ENCODE measurements around the gene EMC10.
A peak's percentile ranks its signal among the peaks of the same experiment; 100 is the strongest.

Gene EMC10

DNA sequence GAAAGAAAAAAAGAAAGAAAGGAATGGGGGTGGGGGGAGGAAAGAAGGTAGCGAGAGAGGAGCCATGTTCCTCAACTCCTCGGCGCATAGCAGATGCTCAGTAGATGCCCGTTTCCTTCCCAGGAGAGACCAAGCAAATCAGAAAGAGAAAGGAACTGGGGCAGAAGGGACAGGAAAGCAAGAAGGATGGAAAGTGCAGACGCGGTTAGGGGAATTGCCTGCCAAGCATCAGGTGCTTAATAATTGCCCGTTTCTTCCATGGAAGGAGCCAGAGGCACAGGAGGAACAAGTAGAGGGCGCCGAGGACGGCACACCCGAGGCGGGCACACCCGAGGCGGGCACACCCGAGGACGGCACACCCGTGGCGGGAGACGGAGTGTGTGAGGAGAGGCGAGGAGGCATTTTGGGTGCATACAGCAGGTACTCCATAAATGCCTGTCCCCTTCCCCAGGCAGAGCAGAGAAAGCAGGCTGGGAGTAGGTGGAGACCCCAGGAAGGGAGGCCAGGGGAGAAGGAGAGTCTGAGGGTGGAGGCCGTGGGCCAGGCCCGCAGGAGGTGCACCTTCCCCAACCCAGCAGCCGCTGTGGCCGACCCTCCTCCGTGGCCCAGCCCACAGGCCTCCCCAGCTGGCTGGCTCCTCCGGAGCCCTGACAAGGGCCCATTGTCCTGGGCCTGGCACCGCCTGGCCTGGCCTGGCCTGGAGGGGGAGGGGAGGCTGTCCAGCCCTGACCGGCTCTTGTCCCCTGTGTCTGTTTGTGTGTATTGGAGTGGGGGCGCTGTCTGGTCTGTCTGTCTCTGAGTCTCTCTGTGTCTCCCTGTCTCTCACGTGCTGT lies 20.1 kb downstream of the EMC10 start:
- no peak for DNase-seq (ENCODE audit: low spot score)
- in situ Hi-C loops (cut with MboI; ENCODE audit: low sequenced_read_pairs, unreplicated experiment) = no loop called here
- TF ChIP-seq, protein P1, sequence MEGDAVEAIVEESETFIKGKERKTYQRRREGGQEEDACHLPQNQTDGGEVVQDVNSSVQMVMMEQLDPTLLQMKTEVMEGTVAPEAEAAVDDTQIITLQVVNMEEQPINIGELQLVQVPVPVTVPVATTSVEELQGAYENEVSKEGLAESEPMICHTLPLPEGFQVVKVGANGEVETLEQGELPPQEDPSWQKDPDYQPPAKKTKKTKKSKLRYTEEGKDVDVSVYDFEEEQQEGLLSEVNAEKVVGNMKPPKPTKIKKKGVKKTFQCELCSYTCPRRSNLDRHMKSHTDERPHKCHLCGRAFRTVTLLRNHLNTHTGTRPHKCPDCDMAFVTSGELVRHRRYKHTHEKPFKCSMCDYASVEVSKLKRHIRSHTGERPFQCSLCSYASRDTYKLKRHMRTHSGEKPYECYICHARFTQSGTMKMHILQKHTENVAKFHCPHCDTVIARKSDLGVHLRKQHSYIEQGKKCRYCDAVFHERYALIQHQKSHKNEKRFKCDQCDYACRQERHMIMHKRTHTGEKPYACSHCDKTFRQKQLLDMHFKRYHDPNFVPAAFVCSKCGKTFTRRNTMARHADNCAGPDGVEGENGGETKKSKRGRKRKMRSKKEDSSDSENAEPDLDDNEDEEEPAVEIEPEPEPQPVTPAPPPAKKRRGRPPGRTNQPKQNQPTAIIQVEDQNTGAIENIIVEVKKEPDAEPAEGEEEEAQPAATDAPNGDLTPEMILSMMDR (IDR thresholded peaks at IDR 0.05; ENCODE audit: borderline replicate concordance, control extremely low read depth, extremely low read depth, insufficient read depth, missing control alignments) = no peak

DNA sequence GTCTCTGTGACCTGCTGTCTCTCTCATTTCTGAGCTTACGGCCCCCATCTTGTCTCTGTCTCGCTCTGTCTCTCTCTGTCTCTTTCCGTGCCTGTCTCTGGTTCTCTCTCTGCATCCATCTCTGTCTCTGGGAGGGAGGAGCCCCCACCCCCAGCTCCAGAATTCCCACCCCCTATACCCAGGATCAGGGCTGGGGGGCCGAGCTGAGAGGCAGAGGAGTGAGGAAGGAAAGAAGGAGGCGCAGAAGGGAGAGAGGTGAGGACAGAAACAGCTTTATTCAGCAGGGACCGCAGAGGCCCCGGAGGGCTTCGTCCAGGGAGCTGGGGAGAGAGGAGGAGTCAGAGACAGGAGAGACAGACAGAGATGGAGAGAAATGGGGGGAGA lies 20.7 kb downstream of the EMC10 start:
- in situ Hi-C loops (cut with MboI; ENCODE audit: low sequenced_read_pairs, unreplicated experiment) = no loop called here
- no peak for DNase-seq (ENCODE audit: low spot score)
- TF ChIP-seq, protein P1 (IDR thresholded peaks at IDR 0.05; ENCODE audit: borderline replicate concordance, control extremely low read depth, extremely low read depth, insufficient read depth, missing control alignments) = no peak

DNA sequence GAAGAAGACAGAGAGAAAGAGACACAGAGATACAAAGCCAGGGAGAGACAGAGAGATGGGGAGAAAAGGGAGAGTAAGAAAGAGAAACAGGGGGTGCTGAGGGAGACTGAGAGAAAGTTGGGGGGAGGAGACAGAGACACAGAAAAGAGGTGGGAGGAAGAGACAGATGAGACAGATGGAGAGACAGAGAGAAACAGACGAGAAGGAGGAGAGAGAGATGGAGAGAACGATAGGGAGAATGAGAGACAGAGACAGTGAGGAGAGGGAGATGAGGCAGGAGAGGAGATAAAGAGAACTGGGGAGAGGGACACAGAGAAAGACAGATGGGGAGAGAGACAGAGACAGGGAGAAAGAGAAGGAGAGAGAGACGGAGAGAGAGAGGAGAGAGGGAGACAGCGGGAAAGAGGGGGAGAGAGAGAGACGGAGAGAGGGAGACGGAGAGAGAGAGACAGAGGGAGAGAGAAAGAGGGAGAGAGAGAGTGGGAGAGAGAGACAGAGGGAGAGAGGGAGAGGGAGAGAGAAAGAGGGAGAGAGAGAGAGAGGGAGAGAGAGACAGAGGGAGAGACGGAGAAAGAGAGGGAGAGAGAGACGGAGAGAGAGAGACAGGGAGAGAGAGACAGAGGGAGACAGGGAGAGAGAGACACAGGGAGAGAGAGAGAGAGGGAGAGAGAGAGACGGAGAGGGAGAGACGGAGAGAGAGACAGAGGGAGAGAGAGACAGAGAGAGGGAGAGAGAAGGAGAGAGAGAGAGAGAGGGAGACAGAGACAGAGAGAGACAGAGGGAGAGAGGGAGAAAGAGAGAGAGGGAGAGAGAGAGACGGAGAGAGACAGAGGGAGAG lies 22.1 kb downstream of the EMC10 start:
- in situ Hi-C loops (cut with MboI; ENCODE audit: low sequenced_read_pairs, unreplicated experiment) = no loop called here
- TF ChIP-seq, protein P1 (IDR thresholded peaks at IDR 0.05; ENCODE audit: borderline replicate concordance, control extremely low read depth, extremely low read depth, insufficient read depth, missing control alignments) = no peak
- no peak for DNase-seq (ENCODE audit: low spot score)

DNA sequence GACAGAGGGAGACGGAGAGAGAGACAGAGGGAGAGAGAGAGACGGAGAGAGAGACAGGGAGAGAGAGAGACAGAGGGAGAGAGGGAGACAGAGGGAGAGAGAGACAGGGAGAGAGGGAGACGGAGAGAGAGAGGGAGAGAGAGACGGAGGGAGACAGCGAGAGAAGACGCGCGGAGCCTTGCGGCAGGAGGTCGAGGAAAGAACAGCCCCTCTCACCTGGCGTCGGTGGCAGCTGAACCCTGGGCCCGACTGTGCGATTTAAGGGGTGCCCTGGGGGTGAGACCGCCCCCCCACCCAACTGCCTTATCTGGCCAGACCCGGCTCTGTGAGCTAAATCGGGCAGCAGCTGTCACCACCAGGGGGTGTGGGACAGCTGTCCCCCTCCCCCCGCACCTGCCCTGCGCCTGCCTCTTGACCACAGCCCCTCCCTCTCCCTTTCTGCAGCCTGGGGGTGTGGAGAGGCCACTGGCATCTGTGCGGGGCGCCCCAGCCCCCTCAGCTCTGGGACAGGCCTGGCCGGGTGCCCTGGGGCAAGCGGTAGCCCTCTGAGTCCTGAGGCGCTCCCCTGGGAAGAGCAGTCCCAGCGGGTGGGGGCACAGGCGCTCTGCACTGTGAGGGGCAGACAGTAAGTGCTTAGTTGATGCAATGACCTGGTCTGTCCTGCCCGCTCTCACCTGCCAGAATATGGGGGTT lies 23.9 kb downstream of the EMC10 start:
- in situ Hi-C loops (cut with MboI; ENCODE audit: low sequenced_read_pairs, unreplicated experiment) = no loop called here
- peak; percentile 79 for DNase-seq (ENCODE audit: low spot score)
- TF ChIP-seq, protein P1 (IDR thresholded peaks at IDR 0.05; ENCODE audit: borderline replicate concordance, control extremely low read depth, extremely low read depth, insufficient read depth, missing control alignments) = no peak

DNA sequence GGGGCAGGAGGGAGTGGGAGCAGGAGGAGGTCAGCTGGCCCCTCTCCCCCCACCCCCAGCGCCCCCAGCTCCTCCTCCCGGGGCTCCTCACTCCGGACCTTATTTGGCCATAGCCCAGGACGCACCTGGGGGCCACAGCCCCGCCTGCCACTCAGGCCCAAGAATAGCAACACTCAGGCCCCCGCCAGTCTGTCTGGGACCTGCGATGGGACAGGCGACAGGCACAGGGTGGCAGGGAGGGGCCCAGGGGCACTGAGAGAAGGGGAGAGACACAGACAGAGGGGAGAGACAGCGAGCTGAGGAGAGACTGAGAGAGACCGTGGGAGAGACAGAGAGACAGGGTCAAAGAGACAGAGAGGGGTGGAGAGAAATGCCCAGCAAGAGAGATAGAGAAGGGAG lies 24.4 kb downstream of the EMC10 start:
- in situ Hi-C loops (cut with MboI; ENCODE audit: low sequenced_read_pairs, unreplicated experiment) = no loop called here
- TF ChIP-seq, protein P1 (IDR thresholded peaks at IDR 0.05; ENCODE audit: borderline replicate concordance, control extremely low read depth, extremely low read depth, insufficient read depth, missing control alignments) = no peak
- DNase-seq (ENCODE audit: low spot score) = no peak

DNA sequence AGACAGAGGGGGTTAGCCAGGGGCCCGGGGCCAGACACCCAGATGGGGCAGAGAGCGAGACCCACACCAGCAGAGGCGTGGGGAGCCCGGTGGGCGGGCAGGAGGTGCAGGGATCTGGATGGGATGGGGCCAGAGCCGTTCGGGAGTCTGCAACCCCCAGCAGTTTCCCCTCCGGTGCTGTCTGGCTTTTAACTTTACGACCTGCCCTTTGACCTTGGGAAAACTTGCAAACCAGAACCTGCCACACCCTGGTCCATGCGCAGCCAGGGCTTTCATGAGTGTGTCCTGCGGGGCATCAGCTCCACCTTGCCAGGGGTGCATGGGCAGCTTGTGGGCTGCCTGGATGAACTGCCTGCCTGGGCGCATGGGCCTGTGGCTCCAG lies 24.9 kb downstream of the EMC10 start:
- in situ Hi-C loops (cut with MboI; ENCODE audit: low sequenced_read_pairs, unreplicated experiment) = no loop called here
- DNase-seq (ENCODE audit: low spot score) = no peak
- TF ChIP-seq, protein P1 (IDR thresholded peaks at IDR 0.05; ENCODE audit: borderline replicate concordance, control extremely low read depth, extremely low read depth, insufficient read depth, missing control alignments) = no peak

Measured in GM13976 (cell line).